Activated naive CD4-positive, alpha-beta T cell treated with anti-CD3 and anti-CD28 coated beads, Interleukin-2, amount 50 U/mL, for 24 hours (primary cell): ENCODE data around the gene DUSP10.

Source experiments
- H3K27ac Mint-ChIP-seq: one replicate; pipeline ENCODE4 v1.8.0; 2021; ENCODE audit warnings: mild to moderate bottlenecking, mixed read lengths
- H3K27me3 Mint-ChIP-seq: one replicate; pipeline ENCODE4 v1.8.0; 2021; ENCODE audit warnings: mixed read lengths
- H3K36me3 Mint-ChIP-seq: one replicate; pipeline ENCODE4 v1.8.0; 2021; ENCODE audit warnings: mixed read lengths
- H3K4me1 Mint-ChIP-seq: one replicate; pipeline ENCODE4 v1.8.0; 2021; ENCODE audit warnings: mixed read lengths
- H3K4me3 Mint-ChIP-seq: one replicate; pipeline ENCODE4 v1.8.0; 2021; ENCODE audit warnings: mild to moderate bottlenecking, mixed read lengths
- H3K9me3 Mint-ChIP-seq: one replicate; pipeline ENCODE4 v1.8.0; 2021; ENCODE audit warnings: mixed read lengths

Gene DUSP10

GRCh38 chr1:221680085-221680484 is 61.8 kb downstream of the DUSP10 start:
- no peak overlapping the region for H3K27ac Mint-ChIP-seq
- no peak overlapping the region for H3K4me3 Mint-ChIP-seq
- H3K27me3 Mint-ChIP-seq = no peaks in the 10 kb centered on the region
- peaks cover 3% of the 10 kb centered on the region for H3K36me3 Mint-ChIP-seq
- H3K9me3 Mint-ChIP-seq = peaks cover 15% of the 10 kb centered on the region
- H3K4me1 Mint-ChIP-seq = peaks cover 11% of the 10 kb centered on the region

GRCh38 chr1:221678014-221678413 is 63.9 kb downstream of the DUSP10 start:
- no peaks in the 10 kb centered on the region for H3K27me3 Mint-ChIP-seq
- peaks cover 15% of the 10 kb centered on the region for H3K9me3 Mint-ChIP-seq
- no peak overlapping the region for H3K27ac Mint-ChIP-seq
- peaks cover 11% of the 10 kb centered on the region for H3K4me1 Mint-ChIP-seq
- H3K4me3 Mint-ChIP-seq = no peak overlapping the region
- peaks cover 3% of the 10 kb centered on the region for H3K36me3 Mint-ChIP-seq

GRCh38 chr1:221675880-221676800 is 65.7 kb downstream of the DUSP10 start:
- Mint-ChIP-seq H3K4me1 (peaks cover 11% of the 10 kb centered on the region), H3K27ac (no peak overlapping the region), H3K9me3 (peaks cover 12% of the 10 kb centered on the region), H3K4me3 (no peak overlapping the region), H3K27me3 (no peaks in the 10 kb centered on the region), H3K36me3 (peaks cover 3% of the 10 kb centered on the region)

GRCh38 chr1:221672965-221673364 is 68.9 kb downstream of the DUSP10 start:
- H3K9me3 Mint-ChIP-seq = no peaks in the 10 kb centered on the region
- H3K4me3 Mint-ChIP-seq = no peak overlapping the region
- H3K36me3 Mint-ChIP-seq = no peaks in the 10 kb centered on the region
- H3K27ac Mint-ChIP-seq = no peak overlapping the region
- peaks cover 1% of the 10 kb centered on the region for H3K4me1 Mint-ChIP-seq
- H3K27me3 Mint-ChIP-seq = peaks cover 3% of the 10 kb centered on the region

- Mint-ChIP-seq H3K4me3 (no peak overlapping the region), H3K36me3 (no peaks in the 10 kb centered on the region), H3K9me3 (no peaks in the 10 kb centered on the region), H3K27ac (no peak overlapping the region), H3K27me3 (peaks cover 3% of the 10 kb centered on the region), H3K4me1 (no peaks in the 10 kb centered on the region)
Measured at GRCh38 chr1:221672239-221672645, 69.6 kb downstream of the DUSP10 start.

GRCh38 chr1:221670081-221670480 is 71.8 kb downstream of the DUSP10 start:
- no peak overlapping the region for H3K27ac Mint-ChIP-seq
- H3K9me3 Mint-ChIP-seq = no peaks in the 10 kb centered on the region
- H3K27me3 Mint-ChIP-seq = peaks cover 3% of the 10 kb centered on the region
- no peak overlapping the region for H3K4me3 Mint-ChIP-seq
- no peaks in the 10 kb centered on the region for H3K4me1 Mint-ChIP-seq
- H3K36me3 Mint-ChIP-seq = no peaks in the 10 kb centered on the region

- Mint-ChIP-seq H3K27ac (no peak overlapping the region), H3K27me3 (peaks cover 3% of the 10 kb centered on the region), H3K9me3 (no peaks in the 10 kb centered on the region), H3K4me3 (no peak overlapping the region), H3K4me1 (no peaks in the 10 kb centered on the region), H3K36me3 (no peaks in the 10 kb centered on the region)
Measured at GRCh38 chr1:221669441-221669840, 72.4 kb downstream of the DUSP10 start.

GRCh38 chr1:221667504-221667903 is 74.4 kb downstream of the DUSP10 start:
- no peaks in the 10 kb centered on the region for H3K4me1 Mint-ChIP-seq
- no peak overlapping the region for H3K27ac Mint-ChIP-seq
- H3K9me3 Mint-ChIP-seq = no peaks in the 10 kb centered on the region
- H3K4me3 Mint-ChIP-seq = no peak overlapping the region
- H3K27me3 Mint-ChIP-seq = peaks cover 3% of the 10 kb centered on the region
- H3K36me3 Mint-ChIP-seq = no peaks in the 10 kb centered on the region

- no peaks in the 10 kb centered on the region for H3K4me1 Mint-ChIP-seq
- no peaks in the 10 kb centered on the region for H3K9me3 Mint-ChIP-seq
- H3K36me3 Mint-ChIP-seq = no peaks in the 10 kb centered on the region
- no peak overlapping the region for H3K4me3 Mint-ChIP-seq
- H3K27ac Mint-ChIP-seq = no peak overlapping the region
- peaks cover 1% of the 10 kb centered on the region for H3K27me3 Mint-ChIP-seq
Measured at GRCh38 chr1:221664253-221664652, 77.6 kb downstream of the DUSP10 start.

- no peak overlapping the region for H3K27ac Mint-ChIP-seq
- H3K36me3 Mint-ChIP-seq = no peaks in the 10 kb centered on the region
- H3K4me1 Mint-ChIP-seq = no peaks in the 10 kb centered on the region
- no peaks in the 10 kb centered on the region for H3K9me3 Mint-ChIP-seq
- no peak overlapping the region for H3K4me3 Mint-ChIP-seq
- H3K27me3 Mint-ChIP-seq = no peaks in the 10 kb centered on the region
Measured at GRCh38 chr1:221663321-221663720, 78.6 kb downstream of the DUSP10 start.

GRCh38 chr1:221655766-221656305 is 86.1 kb downstream of the DUSP10 start:
- Mint-ChIP-seq H3K27me3 (no peaks in the 10 kb centered on the region), H3K36me3 (no peaks in the 10 kb centered on the region), H3K27ac (no peak overlapping the region), H3K4me3 (no peak overlapping the region), H3K4me1 (no peaks in the 10 kb centered on the region), H3K9me3 (no peaks in the 10 kb centered on the region)
